G401.6 (cell line): ENCODE results near the gene ADD3.
"Not testable (repeated sequence)": the region's sequence is repeated elsewhere in the genome, so short reads cannot be mapped to it uniquely, and the experiment has no call there.

ENCODE experiments used
- FAIRE-seq: peaks from 2 replicates; lab custom pipeline; 2012; peaks lifted over from hg19 to GRCh38; lab: Jason Lieb, UNC

The ADD3 gene

GRCh38 chr10:109977382-109977806, 30.4 kb upstream of the ADD3 start:
- no peak for FAIRE-seq

DNA sequence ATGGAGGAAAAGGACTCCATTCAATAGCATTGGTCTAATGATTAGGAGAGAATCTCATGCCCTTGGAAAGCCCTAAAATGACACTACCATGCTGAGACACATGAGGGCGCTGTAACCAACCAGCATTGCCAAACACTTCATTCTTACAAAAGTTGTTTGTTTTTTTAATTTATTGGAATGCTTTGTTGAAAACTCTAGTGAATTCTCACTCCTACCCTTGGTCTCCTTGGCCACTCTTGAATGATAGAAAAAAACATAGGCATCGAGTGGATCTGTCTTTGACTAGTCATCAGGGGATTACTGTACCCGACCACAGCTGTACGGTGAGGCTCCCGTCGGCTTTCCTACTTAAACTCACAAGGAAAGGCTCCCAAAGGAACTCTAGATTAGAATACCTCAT, 29.3 kb upstream of the ADD3 start:
- FAIRE-seq: peak; percentile 91

GRCh38 chr10:109979215-109979614, 28.6 kb upstream of the ADD3 start:
- no peak for FAIRE-seq

GRCh38 chr10:109981650-109982049, 26.1 kb upstream of the ADD3 start:
- FAIRE-seq: no peak

GRCh38 chr10:109982123-109982522, 25.7 kb upstream of the ADD3 start:
- no peak for FAIRE-seq

DNA sequence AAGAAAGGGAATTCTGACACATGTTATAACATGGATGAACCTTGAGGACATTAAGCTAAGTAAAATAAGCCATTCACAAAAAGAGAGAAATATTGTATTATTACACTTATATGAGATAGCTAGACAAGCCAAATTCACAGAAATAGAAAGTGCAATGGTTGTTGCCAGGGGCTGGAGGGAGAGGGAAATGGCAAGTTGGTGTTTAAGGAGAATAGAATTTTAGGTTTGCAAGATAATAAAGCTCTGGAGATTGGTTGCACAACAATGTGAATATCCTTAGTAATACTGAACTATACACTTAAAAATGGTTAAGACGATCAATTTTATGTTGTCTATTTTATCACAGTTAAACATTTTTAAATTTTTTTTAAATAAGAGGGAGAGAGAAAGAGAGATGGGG, 25.0 kb upstream of the ADD3 start:
- no peak for FAIRE-seq

DNA sequence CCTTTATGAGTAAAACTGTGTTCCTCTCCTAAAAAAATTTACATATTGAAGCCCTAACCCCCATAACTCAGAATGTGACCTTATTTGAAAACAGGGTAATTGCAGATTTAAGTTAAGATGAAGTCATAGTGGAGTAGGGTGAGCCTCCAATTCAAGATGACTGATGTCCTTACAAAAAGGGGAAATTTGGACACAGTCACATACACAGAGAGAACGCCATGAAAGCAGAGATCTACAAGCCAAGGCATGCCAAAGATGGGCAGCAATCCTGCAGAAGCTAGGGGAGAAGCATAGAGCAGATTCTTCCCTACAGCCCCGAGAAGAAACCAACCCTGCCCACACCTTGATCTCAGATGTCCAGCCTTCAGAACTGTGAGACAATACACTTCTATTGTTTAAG, 23.8 kb upstream of the ADD3 start:
- no peak for FAIRE-seq

- not testable (repeated sequence) for FAIRE-seq
These were observed 22.0 kb upstream of the ADD3 start for GRCh38 chr10:109985768-109986167.

DNA sequence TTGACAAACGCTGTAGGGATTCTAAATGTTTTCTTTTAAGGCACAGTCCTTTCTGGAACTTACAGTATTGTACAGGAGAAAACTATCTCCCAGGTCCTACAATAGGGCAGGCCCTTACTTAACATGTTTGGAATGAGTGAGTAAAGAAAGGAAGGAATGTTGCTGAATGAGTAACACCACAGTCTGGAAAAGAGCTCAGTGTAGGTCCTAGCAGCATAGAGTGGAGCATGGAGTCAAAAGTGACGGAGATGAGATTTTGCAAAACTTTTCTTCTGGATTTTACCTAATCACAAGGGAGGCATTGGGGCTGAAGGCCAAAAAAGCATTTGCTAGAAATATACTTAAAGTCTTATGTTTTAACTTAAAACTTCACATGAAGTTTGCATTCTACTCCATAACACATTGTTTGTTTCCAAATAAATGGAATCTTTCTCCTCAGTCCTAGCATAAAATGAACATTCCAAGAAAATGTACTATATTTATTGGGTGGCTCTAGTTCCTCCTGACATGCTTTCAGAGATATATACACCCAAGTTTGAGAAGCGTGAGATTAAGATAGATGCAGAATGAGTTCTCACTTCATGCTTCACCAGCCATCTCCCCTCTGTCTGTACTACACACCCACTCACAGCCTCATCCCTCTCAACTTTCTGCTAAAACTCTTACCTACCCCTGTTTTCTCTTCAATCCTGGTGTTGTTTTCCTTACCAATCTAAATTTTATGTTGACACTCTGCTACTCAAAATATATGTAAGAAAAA, 20.2 kb upstream of the ADD3 start:
- no peak for FAIRE-seq

- FAIRE-seq: no peak
These were observed 19.6 kb upstream of the ADD3 start for GRCh38 chr10:109988212-109988596.

DNA sequence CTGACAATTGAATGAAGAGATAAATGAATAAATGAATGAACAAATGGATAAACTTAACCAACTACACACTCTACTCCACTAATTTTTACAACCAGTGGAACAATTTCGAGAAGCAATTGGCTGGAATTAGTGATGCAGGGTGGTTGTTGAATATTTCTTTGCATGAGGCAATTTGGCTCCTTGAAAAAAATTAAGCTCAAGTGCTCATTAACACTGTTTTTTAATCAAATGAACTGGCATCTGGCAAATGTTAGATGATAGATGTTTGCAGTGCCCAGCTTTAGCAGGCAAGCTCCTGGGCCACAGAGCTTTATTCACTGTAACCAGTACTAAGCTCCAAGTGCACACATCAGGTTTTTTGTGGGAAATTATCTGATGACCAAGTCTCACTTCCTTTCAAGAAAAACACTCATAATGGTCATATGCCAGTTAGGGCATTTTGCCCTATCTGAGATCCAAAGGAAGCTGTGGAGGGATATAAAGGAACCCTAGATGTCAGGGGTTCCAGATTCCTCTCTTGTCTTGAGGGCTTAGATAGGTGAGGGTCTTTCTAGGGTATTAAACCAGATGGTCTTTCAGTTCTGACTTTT, 16.4 kb upstream of the ADD3 start:
- no peak for FAIRE-seq

DNA sequence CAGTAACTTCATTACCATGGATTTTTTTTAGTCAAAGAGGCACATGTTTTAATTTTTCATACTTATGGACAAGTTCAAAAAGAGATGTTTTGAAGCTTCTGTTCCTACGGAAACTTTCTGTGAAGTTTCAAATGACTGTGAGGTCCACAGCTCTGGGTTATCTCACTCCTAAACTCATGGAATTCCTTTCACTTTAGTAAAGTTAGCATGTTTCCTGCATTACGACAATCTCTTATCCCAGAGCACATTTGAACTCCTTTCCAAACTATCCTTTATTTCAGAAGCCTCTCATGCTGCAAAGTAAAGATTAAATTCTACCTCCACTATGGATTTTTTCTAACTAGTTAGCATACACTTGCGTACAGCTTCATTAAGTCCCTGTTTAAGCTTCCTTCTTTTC, 15.3 kb upstream of the ADD3 start:
- FAIRE-seq: no peak

DNA sequence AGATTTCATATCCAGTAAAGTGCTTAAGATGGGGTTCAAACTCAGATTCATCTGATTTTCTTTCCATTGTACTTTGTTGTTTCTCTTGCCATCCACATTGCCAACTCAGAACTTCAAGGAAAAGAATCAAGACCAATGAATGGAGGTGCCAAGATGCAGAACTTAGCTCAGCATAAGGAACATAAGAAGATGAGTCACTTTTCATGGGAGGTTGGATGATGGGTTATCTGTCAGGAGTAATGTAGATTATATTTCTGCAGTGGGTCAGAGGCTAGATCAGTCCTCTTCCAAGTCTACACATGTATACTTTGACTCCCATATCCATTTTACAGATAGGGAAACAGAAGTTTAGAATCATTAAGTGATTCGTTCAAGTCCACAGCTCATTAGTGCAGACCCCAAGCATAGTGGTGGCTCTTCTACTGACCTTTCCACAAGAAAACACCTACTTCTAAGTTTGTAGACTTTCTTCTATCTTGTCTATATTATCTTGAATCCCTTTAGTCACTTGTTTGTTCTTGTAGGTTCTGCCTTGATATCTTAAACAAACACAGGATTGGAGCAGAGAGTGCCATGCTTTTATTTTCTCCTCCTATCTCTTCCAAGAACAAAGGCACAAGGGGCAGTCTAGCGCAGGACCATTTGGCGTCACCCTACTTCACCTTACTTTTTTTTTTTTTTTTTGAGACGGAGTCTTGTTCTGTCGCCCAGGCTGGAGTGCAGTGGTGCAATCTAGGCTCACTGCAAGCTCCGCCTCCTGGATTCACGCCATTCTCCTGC, 14.0 kb upstream of the ADD3 start:
- no peak for FAIRE-seq

- FAIRE-seq: no peak
These were observed 12.8 kb upstream of the ADD3 start for GRCh38 chr10:109994711-109995577.

- FAIRE-seq: no peak
These were observed 12.2 kb upstream of the ADD3 start for GRCh38 chr10:109995595-109995994.

GRCh38 chr10:109996225-109996624, 11.6 kb upstream of the ADD3 start:
- FAIRE-seq: no peak

- FAIRE-seq: peak; percentile 46
These were observed 11.0 kb upstream of the ADD3 start for GRCh38 chr10:109996766-109997171.

GRCh38 chr10:109997233-109997632, 10.6 kb upstream of the ADD3 start:
- no peak for FAIRE-seq

GRCh38 chr10:109998513-109998912, 9.3 kb upstream of the ADD3 start:
- no peak for FAIRE-seq

- FAIRE-seq: no peak
These were observed 4.8 kb upstream of the ADD3 start for GRCh38 chr10:110002801-110003523.

DNA sequence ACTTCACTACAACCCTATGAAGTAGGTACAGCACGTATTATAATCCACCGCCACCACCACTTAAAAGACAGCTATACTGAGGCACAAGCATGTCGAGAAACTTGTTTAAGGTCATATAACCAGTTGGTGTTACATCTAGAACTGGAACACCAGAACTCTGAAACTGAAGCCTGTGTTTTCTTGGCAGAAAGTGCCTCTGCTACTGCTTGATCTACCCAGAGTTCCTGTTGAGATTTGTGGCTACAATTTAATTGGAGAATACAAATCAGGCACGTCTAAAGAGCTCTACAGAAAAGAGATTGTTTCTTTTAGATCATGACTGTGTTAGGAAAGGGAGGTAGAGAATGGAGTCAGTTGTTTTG, 4.3 kb upstream of the ADD3 start:
- no peak for FAIRE-seq

- FAIRE-seq: peak; percentile 92
These were observed 2.1 kb upstream of the ADD3 start for GRCh38 chr10:110005719-110006118.
